ENCODE data around the gene PARVA.
"Not testable (repeated sequence)": the region's sequence is repeated elsewhere in the genome, so short reads cannot be mapped to it uniquely, and the experiment has no call there.

DNA sequence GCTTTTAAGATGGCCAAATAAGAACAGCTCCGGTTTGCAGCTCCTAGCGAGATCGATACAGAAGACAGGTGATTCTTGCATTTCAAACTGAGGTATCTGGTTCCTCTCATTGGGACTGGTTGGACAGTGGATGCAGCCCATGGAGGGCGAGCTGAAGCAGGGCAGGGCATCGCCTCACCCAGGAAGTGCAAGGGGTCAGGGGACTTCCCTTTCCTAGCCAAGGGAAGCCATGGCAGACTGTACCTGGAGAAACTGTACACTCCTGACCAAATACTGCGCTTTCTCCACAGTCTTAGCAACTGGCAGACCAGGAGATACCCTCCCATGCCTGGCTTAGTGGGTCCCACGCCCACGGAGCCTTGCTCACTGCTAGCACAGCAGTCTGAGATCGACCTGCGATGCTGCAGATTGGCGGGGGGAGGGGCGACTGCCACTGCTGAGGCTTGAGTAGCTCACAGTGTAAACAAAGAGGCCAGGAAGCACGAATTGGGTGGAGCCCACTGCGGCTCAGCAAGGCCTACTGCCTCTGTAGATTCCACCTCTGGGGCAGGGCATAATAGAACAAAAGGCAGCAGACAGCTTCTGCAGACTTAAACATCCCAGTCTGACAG is 11.3 kb upstream of the PARVA start:
- TF ChIP-seq, protein P1, sequence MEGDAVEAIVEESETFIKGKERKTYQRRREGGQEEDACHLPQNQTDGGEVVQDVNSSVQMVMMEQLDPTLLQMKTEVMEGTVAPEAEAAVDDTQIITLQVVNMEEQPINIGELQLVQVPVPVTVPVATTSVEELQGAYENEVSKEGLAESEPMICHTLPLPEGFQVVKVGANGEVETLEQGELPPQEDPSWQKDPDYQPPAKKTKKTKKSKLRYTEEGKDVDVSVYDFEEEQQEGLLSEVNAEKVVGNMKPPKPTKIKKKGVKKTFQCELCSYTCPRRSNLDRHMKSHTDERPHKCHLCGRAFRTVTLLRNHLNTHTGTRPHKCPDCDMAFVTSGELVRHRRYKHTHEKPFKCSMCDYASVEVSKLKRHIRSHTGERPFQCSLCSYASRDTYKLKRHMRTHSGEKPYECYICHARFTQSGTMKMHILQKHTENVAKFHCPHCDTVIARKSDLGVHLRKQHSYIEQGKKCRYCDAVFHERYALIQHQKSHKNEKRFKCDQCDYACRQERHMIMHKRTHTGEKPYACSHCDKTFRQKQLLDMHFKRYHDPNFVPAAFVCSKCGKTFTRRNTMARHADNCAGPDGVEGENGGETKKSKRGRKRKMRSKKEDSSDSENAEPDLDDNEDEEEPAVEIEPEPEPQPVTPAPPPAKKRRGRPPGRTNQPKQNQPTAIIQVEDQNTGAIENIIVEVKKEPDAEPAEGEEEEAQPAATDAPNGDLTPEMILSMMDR (conservative IDR thresholded peaks at IDR 0.05; ENCODE audit: low read depth, low read length): not testable (repeated sequence)
- not testable (repeated sequence) for TF ChIP-seq RAD21 (IDR thresholded peaks at IDR 0.05; ENCODE audit: low read length); MXI1 (IDR thresholded peaks at IDR 0.05; ENCODE audit: borderline replicate concordance, low read depth, low read length); CHD1 (IDR thresholded peaks at IDR 0.05; ENCODE audit: low read depth, low read length); RFX5 (IDR thresholded peaks at IDR 0.05; ENCODE audit: low read depth, low read length); POLR2A (IDR thresholded peaks at IDR 0.05; ENCODE audit: low read depth, low read length); CEBPB (IDR thresholded peaks at IDR 0.05; ENCODE audit: low read depth, low read length); FOS (IDR thresholded peaks at IDR 0.05; ENCODE audit: low read depth, low read length); MAFK (IDR thresholded peaks at IDR 0.05; ENCODE audit: low read depth, low read length); RCOR1 (IDR thresholded peaks at IDR 0.05; ENCODE audit: insufficient replicate concordance, low read length)
- TF ChIP-seq, protein P2, sequence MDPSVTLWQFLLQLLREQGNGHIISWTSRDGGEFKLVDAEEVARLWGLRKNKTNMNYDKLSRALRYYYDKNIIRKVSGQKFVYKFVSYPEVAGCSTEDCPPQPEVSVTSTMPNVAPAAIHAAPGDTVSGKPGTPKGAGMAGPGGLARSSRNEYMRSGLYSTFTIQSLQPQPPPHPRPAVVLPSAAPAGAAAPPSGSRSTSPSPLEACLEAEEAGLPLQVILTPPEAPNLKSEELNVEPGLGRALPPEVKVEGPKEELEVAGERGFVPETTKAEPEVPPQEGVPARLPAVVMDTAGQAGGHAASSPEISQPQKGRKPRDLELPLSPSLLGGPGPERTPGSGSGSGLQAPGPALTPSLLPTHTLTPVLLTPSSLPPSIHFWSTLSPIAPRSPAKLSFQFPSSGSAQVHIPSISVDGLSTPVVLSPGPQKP (IDR thresholded peaks at IDR 0.05; ENCODE audit: borderline replicate concordance, low read depth, low read length): not testable (repeated sequence)
